GM12873 (cell line): ENCODE results near the gene FIGNL1.

Experiments used
- CTCF ChIP-seq: IDR thresholded peaks from 2 replicates; pipeline ENCODE4 v1.5.1; 2012; ENCODE audit warnings: low read depth, mild to moderate bottlenecking, moderate library complexity, low read length, control low read depth; ENCODE audit not compliant: insufficient read depth; ENCODE audit errors: missing control alignments

Gene FIGNL1

GRCh38 chr7:50425318-50425717, 24.8 kb downstream of the FIGNL1 start:
- no peak for TF ChIP-seq CTCF

GRCh38 chr7:50423860-50424259, 26.3 kb downstream of the FIGNL1 start:
- no peak for TF ChIP-seq CTCF

- no peak for TF ChIP-seq CTCF
These were observed 27.3 kb downstream of the FIGNL1 start for GRCh38 chr7:50422858-50423257.

- TF ChIP-seq CTCF = no peak
These were observed 29.1 kb downstream of the FIGNL1 start for GRCh38 chr7:50421043-50421442.

GRCh38 chr7:50418526-50419290, 31.4 kb downstream of the FIGNL1 start:
- no peak for TF ChIP-seq CTCF

GRCh38 chr7:50418086-50418515, 32.0 kb downstream of the FIGNL1 start:
- TF ChIP-seq CTCF = peak; percentile 95

GRCh38 chr7:50416527-50417182, 33.5 kb downstream of the FIGNL1 start:
- no peak for TF ChIP-seq CTCF
